SIG-M5 (cell line): Measurements from ENCODE around the gene PPP4R4.

Experiments
- DNase-seq: peaks from one replicate; lab custom pipeline; 2025; lab: John Stamatoyannopoulos, UW

Gene PPP4R4

DNA sequence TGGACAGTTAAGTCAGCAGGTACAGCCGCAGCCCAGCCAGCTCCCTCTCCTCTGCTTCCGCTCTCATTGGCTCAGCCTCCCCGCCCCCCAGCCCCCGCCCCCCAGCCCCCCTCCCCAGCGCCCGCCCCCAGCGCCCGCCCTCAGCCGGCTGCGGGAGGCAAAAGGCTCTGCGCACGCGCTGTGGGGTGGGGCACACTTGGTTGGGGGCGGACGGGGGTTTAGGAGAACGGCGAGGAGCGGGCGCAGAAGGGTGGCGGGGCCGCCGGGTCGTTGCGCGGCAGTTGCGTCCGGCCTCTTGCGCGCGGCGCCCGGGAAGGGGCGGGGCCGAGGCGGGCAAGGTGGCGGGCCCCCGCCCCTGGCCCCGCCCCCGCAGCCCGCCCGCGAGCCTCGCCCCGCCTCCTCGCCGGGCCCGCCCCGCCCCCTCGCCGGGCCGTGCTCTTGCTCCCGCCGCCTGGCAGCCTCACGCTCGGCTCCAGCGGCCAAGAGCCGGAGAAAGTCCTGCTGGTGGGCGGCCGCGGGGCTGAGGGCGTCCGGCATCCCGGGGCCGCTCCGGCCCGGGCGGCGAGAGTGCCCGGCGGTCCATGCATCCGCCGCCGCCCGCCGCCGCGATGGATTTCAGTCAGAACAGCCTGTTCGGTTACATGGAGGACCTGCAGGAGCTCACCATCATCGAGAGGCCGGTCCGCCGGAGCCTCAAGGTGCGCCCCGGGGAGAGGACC lies at the start of gene PPP4R4:
Gene PPP4R4 (plus strand): TSS at position 438 of the 719 bp plus-strand sequence. CDS start 144 bp downstream, at position 582.
- DNase-seq: peak; percentile 3

DNA sequence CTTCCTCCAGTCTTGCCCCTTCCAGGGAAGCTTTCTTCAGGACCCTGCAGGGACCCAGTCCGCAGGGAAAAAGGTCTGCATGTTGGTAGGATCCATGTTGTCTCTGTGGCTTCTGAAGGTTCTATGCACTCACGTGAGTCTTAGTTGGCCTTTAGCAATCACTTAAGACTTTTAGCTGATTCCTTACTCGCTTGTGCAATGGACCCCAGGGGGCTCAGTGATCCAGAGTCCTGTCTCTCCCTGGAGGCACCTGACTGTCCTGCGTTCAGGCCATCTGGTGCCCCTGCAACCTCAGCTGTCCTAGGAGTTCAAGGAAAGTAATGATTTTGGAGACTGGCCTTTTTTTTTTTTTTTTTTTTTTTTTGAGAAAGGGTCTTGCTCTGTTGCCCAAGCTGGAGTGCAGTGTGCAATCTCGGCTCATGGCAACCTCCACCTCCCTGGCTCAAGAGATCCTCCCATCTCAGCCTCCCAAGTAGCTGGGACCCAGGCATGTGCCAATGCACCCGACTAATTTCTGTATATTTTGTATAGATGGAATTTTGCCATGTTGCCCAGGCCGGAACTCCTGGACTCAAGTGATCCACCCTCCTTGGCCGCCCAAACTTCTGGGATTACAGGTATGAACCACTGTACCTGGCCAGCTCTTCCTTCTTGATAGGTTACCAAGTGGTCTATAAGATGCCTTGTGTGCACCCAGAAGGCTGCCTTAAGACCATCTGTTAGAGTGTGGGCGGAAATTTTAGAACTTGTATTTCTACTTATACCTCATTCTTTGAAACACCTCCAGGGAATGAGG lies 49.3 kb upstream of the PPP4R4 start:
- no peak for DNase-seq

GRCh38 chr14:94125659-94126418 lies 48.3 kb upstream of the PPP4R4 start:
- no peak for DNase-seq

GRCh38 chr14:94126419-94126677 lies 47.8 kb upstream of the PPP4R4 start:
- DNase-seq: no peak

- no peak for DNase-seq
These were observed 47.3 kb upstream of the PPP4R4 start for GRCh38 chr14:94126800-94127199.

GRCh38 chr14:94127330-94127729 lies 46.8 kb upstream of the PPP4R4 start:
- no peak for DNase-seq

DNA sequence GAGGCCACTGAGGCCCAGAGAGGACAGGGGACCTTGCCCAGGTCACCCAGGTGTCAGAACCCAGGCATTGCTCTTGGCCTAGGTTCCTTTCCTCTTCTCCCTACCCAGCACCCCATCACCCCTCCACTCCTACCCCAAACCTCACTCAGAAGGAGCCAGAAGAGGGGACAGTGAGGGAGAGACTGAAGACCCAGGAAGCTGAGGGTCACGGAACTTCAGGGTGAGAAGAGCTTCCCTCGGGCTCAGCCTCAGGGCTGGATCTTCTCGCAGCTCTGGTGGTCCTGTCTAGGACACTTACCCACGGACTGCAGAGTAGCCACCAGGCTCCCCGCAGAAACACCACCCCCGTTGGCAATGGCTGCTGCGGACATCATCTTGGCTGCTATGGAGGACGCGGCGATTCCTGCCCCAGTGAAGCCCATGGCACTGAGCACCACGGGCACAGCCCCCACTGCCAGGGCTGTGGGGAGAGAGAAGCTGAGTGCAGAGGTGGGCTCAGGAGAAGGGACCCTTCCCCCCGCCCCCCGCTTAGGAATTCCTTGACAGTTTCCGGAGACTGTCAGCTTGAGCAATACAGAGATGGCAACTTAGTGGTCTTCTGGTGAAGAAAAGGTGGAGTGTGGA lies 45.8 kb upstream of the PPP4R4 start:
- DNase-seq: no peak

GRCh38 chr14:94129111-94129757 lies 44.9 kb upstream of the PPP4R4 start, which contains the start of gene IFI27L2:
Gene IFI27L2 (minus strand): TSS chr14:94129604. CDS start chr14:94129564, 40 bp downstream.
- no peak for DNase-seq

DNA sequence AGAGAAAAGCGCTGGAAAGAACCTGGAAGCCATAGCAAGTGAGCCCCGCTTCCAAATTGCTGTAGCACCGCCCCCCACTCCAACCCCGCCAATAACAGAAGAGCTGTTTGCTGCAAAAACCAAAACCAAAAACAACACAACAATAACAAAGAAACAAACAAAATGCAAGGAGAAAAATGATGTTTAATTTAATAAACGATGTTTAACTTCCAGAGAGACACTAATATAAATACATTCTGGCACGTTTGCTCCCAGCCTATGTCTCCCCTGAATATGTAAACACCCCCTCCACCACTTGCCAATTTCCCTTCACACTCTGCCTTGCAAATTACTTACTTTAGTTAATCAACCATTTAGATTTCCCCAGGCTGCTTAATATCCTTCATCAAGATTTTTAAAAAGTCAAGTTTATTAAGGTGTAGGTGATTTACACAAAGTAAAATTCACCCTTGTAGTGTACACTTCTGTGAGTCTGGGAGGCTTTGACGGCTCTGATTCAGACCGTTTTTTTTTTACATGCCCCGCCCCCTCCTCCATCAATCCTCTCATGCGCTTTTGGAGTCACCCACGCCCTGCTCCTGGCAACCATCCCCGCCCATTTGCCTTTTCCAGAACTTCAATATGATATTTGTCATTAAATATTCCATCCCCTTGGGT lies 44.2 kb upstream of the PPP4R4 start:
- no peak for DNase-seq

DNA sequence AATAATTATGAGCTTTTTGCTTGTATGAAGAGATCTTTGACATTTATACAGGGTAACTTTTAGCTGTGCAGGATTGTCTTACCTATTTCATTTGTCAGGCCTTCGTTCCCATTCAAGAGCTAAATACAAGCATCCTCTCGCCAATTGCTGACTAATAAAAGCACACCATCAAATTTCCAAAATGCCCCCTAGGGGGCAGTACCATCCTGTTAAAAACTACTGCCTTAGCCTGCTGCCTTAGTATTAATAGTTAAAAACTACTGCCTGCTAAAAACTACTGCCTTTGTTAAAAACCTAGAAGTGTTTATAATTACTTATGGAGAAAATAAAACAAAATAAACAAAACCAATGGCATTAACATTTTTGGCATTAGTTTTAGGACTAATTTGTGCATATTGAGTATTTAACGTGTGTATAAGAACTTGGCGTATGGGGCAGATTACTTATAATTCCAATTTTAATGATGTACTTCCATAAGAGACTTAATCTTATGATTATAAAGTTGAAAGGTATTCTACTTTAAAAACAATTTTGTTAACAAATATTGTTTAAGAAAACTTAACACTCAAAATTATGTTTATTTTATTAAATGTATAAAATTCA lies 41.7 kb upstream of the PPP4R4 start:
- DNase-seq: no peak

DNA sequence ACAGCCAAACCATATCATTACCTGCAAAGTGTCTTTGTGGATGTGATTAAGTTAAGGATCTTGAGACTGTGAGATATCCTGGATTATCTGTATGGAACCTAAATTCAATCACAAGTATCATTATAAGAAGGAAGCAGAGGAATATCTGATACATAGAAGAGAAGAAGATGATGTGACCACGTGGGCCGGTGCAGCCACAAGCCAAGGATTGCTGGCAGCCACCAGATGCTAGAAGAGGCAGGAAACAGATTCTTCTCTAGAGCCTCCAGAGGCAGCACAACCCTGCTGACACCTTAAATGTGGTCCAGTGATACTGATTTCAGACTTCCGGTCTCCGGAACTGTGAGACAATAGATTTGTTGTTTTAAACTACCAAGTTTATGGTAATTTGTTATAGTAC lies 38.6 kb upstream of the PPP4R4 start:
- DNase-seq: no peak

- no peak for DNase-seq
These were observed 37.4 kb upstream of the PPP4R4 start for GRCh38 chr14:94136575-94137331.

- no peak for DNase-seq
These were observed 35.9 kb upstream of the PPP4R4 start for GRCh38 chr14:94138251-94138650.

DNA sequence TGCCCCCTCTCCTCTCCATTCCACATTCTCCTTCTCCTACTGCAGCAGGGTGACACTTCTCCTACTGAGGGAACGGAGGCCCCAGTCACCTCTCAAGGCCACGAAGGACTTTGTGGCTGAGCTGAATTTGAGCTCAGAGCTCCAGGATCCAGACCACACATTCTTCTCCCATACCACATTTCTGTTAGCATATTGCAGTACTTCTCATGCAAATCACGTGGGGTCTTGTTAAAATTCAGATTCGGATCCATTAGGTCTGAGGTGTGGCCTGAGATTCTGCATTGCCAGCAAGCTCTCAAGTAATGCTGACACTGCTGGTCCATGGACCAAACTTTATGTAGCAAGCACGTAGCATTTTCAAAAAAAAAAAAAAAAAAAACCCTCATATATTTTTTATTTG lies 35.1 kb upstream of the PPP4R4 start:
- DNase-seq: no peak

GRCh38 chr14:94139421-94139820 lies 34.7 kb upstream of the PPP4R4 start:
- no peak for DNase-seq

- no peak for DNase-seq
These were observed 31.9 kb upstream of the PPP4R4 start for GRCh38 chr14:94142247-94142646.

GRCh38 chr14:94142836-94143235 lies 31.3 kb upstream of the PPP4R4 start:
- DNase-seq: no peak

DNA sequence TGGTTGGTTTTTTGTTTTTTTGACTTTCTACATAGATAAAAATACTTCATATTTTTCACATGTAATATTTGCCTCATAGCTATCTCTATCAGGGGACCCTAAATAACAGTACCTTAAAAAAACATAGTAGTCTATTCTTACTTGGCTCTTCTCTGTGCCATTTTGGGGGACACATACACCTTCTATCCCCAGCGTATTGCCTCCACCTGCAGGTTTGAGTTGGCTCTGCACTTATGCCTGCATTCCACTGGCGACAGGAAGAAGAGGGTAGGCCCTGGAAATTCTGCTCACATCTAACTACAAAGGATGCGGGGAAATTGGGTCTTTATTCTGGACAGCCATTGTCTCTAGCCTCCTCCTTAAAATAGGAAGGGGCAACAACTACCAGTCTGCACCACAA lies 30.9 kb upstream of the PPP4R4 start:
- no peak for DNase-seq

DNA sequence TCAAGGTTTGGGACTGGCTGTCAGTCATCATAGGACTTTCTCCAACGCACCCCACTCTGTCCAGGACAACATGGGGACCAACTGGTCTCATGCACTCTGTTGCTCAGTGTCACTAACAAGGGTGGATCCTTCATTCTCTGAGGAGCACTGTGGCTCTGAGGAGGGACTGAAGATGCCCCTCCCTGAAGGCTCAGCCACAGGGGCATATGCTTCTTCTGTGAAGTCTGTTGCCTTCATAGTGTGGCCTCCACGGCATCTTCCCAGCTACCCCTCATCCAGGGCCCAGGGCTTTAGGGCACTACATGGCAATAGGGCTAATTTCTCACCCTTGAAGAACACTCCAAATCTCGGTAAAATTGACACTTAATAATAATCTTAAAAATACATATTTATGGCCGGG lies 30.4 kb upstream of the PPP4R4 start:
- DNase-seq: no peak

DNA sequence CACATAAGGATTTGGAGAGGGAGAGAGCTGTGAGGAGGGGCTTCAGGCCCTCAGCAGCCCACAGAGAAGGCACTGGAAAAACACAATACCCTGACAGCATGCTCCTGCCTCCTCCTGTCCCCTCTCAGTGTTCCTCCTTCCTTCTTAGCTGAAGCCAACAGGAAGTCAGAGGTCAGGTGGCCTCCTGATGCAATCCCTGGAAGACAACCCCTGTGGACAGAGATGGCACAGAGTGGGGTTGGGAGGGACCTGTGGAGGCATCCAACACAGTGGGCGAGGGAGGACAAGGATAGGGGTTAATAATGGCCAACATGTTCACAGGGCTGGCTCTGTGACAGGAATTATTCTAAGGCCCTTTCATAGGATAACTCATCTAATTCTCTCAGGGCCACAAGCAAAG lies 29.4 kb upstream of the PPP4R4 start:
- no peak for DNase-seq
